ENCODE results near the gene ACVR1B. TPM values are rescaled to one million over a fixed set of nuclear protein-coding genes. Genes with fewer than 3 reads are reported as not detected.

The ACVR1B gene
- total and polyA plus RNA-seq, 2 of the 8 experiments (the other 6 are each of a cell fraction or from before 2014, with no cell fraction given), result 16.0 to 19.2 TPM

DNA sequence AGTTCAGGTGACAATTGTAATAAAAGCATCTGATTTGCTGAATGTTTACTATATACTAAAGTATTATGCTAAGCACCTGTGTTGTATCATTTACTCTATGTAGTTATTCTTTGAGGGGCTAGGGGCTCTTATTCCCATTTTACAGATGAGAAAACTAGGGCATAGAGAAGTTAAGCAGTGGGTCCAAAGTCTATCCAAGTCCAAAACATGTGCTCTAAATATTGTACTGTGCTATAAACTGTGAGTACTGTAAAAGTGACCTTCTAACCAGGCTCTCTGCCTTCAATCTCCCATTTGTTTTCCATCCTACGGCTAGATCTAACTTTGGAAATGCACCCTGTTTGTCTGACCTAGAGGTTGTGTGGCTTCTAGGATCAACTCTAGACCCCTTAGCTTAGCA, 9.0 kb downstream of the ACVR1B start (continued):
- TF ChIP-seq SP2 (IDR thresholded peaks at IDR 0.05; ENCODE audit: low read length), result no peak
- TF ChIP-seq ASH2L (IDR thresholded peaks at IDR 0.05; ENCODE audit: low read length), result no peak
- TF ChIP-seq SIN3A (conservative IDR thresholded peaks at IDR 0.05 in 1 of 2, IDR thresholded peaks at IDR 0.05 in 1 of 2; ENCODE audit: low read depth in 1 of 2, low read length in 2 of 2), result no peak
- no peak for TF ChIP-seq CREB1 (IDR thresholded peaks at IDR 0.05)
- TF ChIP-seq CHD2 (IDR thresholded peaks at IDR 0.05; ENCODE audit: low read length), result no peak
- TF ChIP-seq MAFK (IDR thresholded peaks at IDR 0.05; ENCODE audit: low read depth, low read length), result no peak
